Lung (tissue), 12 donors: Measurements from ENCODE around the gene ROBO3. TPM values are rescaled to one million over a fixed set of nuclear protein-coding genes. Genes with fewer than 3 reads are reported as not detected.

ENCODE experiments used
- ATAC-seq: fragments of 200-7000 bp; cut with Tn5 transposase; one replicate; pipeline ENCODE4 v1.9.1; 2020; ENCODE audit warnings: moderate number of reproducible peaks; ENCODE audit not compliant: insufficient read depth, low FRiP score
- DNase-seq, 3 donors: peaks; one replicate each; pipeline ENCODE4 v3.0.0-alpha.2; 2013 to 2017
- H3K27ac ChIP-seq, 2 donors: one replicate each; pipeline ENCODE4 v1.5.1; 2013; ENCODE audit warnings: mild to moderate bottlenecking in 2 of 2, moderate library complexity in 2 of 2, control low read depth in 1 of 2, inconsistent platforms in 1 of 2, low read depth in 1 of 2, low read length in 1 of 2
- H3K27me3 ChIP-seq, 3 donors: one replicate each; pipeline ENCODE4 v1.5.1; 2013; ENCODE audit warnings: low read length in 2 of 3; ENCODE audit not compliant: control insufficient read depth in 3 of 3, insufficient read depth in 3 of 3
- H3K36me3 ChIP-seq, 4 donors: one replicate each; pipeline ENCODE4 v1.5.1; 2013; ENCODE audit warnings: low read length in 4 of 4, mild to moderate bottlenecking in 1 of 4, moderate library complexity in 1 of 4; ENCODE audit not compliant: control insufficient read depth in 4 of 4, insufficient read depth in 4 of 4
- H3K4me1 ChIP-seq, 5 donors: one replicate each; pipeline ENCODE4 v1.5.1; 2013; ENCODE audit warnings: low read length in 5 of 5, mild to moderate bottlenecking in 2 of 5, moderate library complexity in 1 of 5; ENCODE audit not compliant: control insufficient read depth in 5 of 5, insufficient read depth in 5 of 5
- H3K4me3 ChIP-seq: one replicate; pipeline ENCODE4 v1.5.1; 2013; ENCODE audit warnings: mild to moderate bottlenecking, control low read depth, moderate library complexity
- H3K9ac ChIP-seq, 2 donors: one replicate each; pipeline ENCODE4 v1.5.1; 2013; ENCODE audit warnings: low read length in 2 of 2, control low read depth in 1 of 2; ENCODE audit not compliant: insufficient read depth in 1 of 2
- H3K9me3 ChIP-seq, 4 donors: one replicate each; pipeline ENCODE4 v1.5.1; 2013; ENCODE audit warnings: low read length in 3 of 4, mild to moderate bottlenecking in 1 of 4, moderate library complexity in 1 of 4; ENCODE audit not compliant: control insufficient read depth in 4 of 4, insufficient read depth in 3 of 4
- CTCF ChIP-seq: IDR thresholded peaks from 2 replicates; pipeline ENCODE4 v1.5.1; 2012; ENCODE audit warnings: mild to moderate bottlenecking; ENCODE audit errors: control extremely low read depth, extremely low read depth
- WGBS, 2 donors: extraction: QIAGEN DNeasy Blood & Tissue Kit; methylation state at CpG; one replicate each; pipeline ENCODE4 v1.1.7; 2013; 5-methylcytosine and 5-hydroxymethylcytosine counted together
- polyA plus RNA-seq, 2 donors: library from polyadenylated mRNA; stranded (reverse); fragments of 200-250 nt; gene quantifications; one replicate each; pipeline ENCODE4 v1.2.1, GENCODE V29; 2013
- total RNA-seq, 2 donors: library from RNA; depleted of rRNA in 1 of 2; stranded (reverse); fragments of >200 nt in 1 of 2; gene quantifications; one replicate each; pipeline ENCODE4 v1.2.1, GENCODE V29; 2014 to 2021
- donor health status: control.
- donor health status: control.
- donor health status: Bipolar disorder and iron deficiency.
- donor health status: healthy.
- donor health status: DM: yes; HTN: yes; CAD: no.

The ROBO3 gene
- total and polyA plus RNA-seq, 4 donors: 9.3 to 16.8 (median 15.1) TPM

GRCh38 chr11:124880290-124880611, 15.0 kb downstream of the ROBO3 start:
- Histone ChIP-seq H3K9ac (no peak overlapping the region), H3K4me1 (peaks cover 0 to 25% (median 3%) of the 10 kb centered on the region in 5 donors), H3K4me3 (no peak overlapping the region), H3K27me3 (peaks cover 0 to 1% (median 0%) of the 10 kb centered on the region in 3 donors), H3K36me3 (peaks cover 0 to 2% (median 0%) of the 10 kb centered on the region in 4 donors), H3K27ac (peak overlapping the region in 1 of 2 donors; percentile 49), H3K9me3 (no peaks in the 10 kb centered on the region)
- TF ChIP-seq CTCF: no peak
- WGBS, 2 donors: 38 to 50% methylated on average over 10 of the region's 10 CpGs
- no peak for ATAC-seq
- no peak for DNase-seq

DNA sequence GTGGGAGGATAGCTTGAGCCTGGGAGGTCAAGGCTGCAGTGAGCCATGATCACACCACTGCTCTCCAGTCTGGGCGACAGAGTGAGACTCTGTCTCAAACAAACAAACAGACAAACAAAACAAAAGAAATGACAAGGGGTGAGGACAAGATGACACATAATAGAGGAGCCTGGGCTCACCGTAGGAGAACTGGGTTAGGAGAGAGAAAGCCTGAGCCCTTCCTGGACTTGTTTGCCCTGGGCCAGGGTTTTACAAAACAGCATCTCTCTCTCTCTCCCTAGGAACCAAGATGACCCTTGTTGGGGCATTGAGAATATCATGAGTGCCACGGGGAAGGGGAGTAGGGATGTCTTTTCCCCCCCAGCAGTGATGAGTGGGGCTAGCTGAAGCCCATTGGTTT, 15.7 kb downstream of the ROBO3 start:
- Histone ChIP-seq H3K27ac (no peak overlapping the region), H3K9me3 (no peaks in the 10 kb centered on the region), H3K36me3 (peaks cover 0 to 2% (median 0%) of the 10 kb centered on the region in 4 donors), H3K4me1 (peaks cover 0 to 23% (median under 1%) of the 10 kb centered on the region in 5 donors), H3K27me3 (no peaks in the 10 kb centered on the region), H3K9ac (no peak overlapping the region), H3K4me3 (no peak overlapping the region)
- no peak for DNase-seq
- ATAC-seq: no peak
- 71 to 87% methylated on average over 3 of the region's 3 CpGs for WGBS, 2 donors
- no peak for TF ChIP-seq CTCF

DNA sequence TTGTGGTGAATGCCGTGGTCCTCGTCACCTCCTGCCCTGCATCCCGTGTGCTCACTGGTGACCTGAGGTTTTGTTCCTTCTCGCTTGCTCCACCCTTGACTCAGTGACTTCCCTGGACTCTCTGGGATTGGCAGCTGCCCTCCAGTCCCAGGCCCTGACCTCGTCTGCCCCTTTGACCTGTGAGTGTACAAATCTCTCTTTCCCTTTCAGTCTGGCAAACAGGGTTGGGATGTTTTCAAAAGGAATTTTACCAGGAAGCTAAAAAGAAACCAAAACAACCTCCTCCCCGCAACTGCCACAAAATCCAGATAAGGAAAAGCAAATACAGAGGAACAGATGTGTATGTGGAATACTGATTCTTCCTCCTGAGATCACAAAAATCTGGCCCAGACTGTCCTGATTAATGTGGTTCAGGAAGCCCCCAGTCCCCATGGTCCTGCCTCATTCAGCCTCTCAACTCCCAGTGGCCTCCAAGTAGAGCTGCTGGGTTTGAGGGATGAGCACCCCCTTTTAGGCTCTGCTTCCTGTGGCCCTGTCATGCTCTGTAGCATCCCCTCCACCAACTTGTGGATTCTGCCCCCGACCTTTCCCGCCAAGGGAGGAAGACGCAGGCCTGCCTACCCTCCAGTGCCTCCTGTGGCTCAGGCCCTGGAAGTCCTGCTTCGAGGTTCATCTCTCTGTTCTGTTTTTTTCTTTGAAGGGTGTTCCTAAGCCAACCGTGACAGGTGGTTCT, 17.3 kb downstream of the ROBO3 start:
- no peak for TF ChIP-seq CTCF
- Histone ChIP-seq H3K36me3 (peaks cover 0 to 2% (median 0%) of the 10 kb centered on the region in 4 donors), H3K27me3 (no peaks in the 10 kb centered on the region), H3K9me3 (no peaks in the 10 kb centered on the region), H3K9ac (no peak overlapping the region), H3K4me1 (peaks cover 0 to 26% (median 0%) of the 10 kb centered on the region in 5 donors), H3K27ac (peak overlapping the region in 1 of 2 donors; percentile 76), H3K4me3 (no peak overlapping the region)
- WGBS, 2 donors: 58 to 69% methylated on average over 11 of the region's 11 CpGs
- DNase-seq: no peak
- ATAC-seq: no peak
